Cerebellar nuclear complex (tissue), 1 donor: Measurements from ENCODE around the gene DESI1.

Experiments
- DNase-seq, 2 experiments: peaks; one replicate each; lab custom pipeline; 2025; lab: John Stamatoyannopoulos, UW

The DESI1 gene

DNA sequence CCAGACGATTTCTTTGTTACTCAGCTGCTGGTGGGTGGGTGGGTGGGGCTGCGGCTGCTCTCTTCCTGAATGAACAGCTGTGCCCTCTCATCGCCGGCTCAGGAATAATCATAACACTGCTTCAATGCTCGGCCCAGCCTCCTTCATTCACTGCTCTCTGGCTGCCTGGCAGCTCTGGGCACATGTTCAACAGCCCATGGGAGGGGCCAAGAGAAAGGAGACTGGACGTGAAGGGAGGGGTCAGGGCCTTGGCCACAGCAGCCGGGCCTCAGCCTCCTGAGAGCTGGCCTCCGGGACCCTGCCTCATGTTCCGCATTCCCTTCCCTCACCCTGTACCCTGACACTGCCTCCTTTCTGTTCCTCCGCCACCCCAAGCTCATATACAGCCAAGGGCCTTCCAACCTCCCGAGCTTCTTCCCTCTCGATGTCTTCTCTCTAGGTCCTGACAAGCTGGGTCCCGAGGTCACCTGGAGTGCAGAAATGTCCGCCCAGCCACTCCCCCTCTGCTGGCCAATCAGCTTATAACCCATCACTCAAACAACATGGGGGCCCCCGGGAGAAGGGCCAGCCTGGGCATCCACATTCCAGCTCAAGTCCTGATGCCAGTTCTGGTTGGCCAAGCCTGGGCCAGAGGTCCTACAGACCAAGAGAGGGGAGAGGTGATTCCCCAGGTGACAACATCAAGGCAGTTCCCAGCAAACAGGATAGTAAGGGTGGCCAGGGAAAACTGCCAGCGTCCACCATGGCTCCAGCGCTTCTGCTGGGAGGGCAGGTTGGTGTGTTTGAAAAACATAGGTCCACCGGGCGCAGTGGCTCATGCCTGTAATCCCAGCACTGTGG lies 63.2 kb downstream of the DESI1 start:
- no peak for DNase-seq

DNA sequence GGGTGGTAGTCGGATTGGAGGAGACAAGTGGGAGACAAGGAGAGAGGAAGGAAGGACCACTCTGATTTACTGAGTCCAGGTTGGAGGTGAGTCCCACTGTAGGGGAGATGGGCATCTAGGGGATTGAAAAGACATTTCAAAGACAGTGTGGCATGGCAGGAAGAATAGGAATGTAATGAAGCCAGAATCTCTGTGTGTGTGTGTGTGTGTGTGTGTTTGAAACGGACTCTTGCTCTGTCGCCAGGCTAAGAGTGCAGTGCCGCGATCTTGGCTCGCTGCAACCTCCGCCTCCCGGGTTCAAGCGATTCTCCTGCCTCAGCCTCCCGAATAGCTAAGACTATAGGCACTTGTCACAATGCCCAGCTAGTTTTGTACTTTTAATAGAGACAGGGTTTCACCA lies 64.3 kb downstream of the DESI1 start:
- DNase-seq: no peak

DNA sequence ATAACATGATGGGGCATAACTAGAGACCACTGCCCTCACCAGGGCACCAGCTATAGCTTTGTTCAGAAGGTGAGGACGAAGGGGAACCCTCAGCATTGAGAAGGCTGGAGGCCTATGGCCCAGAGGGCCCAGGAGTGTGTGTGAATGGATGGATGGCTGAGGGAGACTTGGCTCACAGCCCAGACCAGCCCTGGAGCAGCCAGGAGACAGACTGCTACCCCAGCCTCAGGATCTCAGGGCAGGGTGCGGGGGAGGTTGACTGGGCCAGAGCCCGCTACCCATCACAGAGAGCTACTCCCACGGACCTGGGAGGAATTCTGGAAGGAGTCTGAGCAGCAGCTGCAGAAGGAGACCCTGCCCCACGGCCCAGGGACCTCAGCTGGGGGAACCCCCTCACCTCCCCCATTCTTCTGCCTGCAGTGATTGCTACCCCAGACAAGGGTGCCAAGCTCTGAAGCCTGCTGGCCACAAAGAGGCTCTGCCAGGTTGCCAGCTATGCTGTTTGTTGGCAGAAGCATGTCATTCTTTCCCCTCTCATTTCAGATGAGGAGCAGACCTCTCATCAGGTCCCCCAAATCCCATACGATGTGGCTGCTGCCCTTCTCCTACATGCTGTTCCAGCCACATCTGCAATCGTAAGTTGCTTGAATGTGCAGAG lies 65.4 kb downstream of the DESI1 start:
- no peak for DNase-seq

DNA sequence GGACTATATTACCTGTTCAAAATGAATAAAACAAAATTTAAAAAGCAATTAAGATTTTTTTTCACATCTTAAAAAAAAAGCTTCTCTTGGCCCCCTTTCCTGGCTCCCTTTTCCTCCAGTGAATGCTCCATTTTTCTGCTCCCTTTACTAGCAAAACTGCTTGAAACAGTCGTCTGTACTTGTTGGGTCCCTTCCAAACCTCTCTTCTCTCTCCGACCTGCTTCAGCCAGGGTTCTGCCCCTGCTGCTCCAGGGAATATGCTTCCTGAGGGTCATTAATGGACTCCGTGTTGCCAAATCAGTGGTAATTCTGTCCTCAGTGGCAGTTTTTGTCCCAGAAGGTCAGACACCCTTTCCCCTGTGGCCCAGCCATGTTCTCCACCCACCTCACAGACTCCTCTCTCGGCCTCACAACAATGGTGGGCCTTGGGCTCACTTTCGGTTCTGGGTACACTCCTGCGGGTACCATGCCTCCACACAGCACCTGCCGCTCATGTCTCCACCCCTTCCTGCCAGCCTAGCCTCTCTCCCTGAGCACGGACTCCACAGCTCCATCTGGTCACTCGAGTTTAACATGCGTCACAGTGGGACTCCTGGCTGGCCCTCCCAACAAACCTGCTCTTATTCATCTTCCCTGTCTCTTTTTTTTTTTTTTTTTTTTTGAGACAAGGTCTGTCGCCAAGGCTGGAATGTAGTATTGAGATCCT lies 68.8 kb downstream of the DESI1 start:
- DNase-seq: peak in 1 of 2 experiments; percentile 73

DNA sequence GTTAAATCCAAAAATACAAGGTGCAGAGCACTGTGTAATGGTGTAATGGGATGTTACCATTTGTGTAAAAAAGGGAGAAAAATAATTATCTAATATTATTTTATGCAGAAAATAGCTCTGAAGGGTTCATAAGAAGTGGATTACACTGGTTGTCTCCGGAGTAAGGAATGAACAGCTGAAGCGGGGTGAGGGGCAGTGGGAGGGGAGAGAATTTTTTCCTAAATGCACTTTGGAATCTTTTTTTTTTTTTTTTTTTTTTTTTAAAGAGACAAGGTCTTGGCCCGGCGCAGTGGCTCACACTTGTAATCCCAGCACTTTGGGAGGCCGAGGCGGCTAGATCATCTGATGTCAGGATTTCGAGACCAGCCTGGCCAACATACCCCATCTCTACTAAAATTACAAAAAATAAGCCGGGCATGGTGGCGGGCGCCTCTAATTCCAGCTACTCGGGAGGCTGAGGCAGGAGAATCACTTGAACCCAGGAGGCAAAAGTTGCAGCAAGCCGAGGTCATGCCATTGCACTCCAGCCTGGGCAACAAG lies 69.8 kb downstream of the DESI1 start:
- DNase-seq: no peak

DNA sequence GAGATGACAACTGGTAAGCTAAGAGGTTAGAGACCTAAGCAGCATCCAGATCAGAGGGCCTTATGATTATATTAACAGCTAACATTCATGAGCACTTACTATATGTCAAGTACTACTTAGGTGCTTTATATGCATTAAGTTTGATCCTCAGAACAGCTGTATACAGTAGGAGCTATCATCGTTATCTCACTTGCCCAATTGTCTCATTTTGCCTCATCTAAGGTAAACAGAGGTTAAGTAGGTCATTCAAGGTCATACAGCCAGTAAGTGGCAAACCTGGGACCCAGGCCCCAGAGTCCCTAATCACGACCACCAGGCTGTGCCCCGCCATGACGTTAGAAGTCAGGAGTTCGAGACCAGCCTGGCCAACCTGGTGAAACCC lies 72.0 kb downstream of the DESI1 start:
- DNase-seq: no peak
